NCI-H2196 treated with DMSO at 0.1 percent for 48 hours (cell line): ENCODE measurements around the gene OR2F2.

Source experiments
- DNase-seq: peaks from one replicate; lab custom pipeline; 2025; ENCODE audit not compliant: unreplicated experiment; lab: John Stamatoyannopoulos, UW

OR2F2 gene

DNA sequence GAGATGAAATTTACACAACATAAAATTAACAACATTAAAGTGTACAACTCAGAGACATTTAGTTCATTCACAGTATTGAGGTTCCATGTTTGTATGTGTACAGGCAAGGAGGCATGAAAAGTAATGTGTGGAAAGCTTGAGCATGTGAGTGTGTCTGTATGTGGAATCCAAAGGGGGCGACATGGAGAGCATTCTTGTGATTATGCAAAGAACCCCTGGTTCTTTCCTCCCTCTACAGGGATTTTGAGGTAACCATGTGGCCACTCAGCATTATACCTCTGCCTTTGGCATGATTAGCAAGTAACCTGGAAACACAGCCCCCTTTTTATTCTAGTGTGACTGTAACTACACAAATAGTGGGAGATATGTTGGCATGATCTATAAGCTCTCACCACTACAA lies 40.6 kb downstream of the OR2F2 start:
- DNase-seq, result no peak

DNA sequence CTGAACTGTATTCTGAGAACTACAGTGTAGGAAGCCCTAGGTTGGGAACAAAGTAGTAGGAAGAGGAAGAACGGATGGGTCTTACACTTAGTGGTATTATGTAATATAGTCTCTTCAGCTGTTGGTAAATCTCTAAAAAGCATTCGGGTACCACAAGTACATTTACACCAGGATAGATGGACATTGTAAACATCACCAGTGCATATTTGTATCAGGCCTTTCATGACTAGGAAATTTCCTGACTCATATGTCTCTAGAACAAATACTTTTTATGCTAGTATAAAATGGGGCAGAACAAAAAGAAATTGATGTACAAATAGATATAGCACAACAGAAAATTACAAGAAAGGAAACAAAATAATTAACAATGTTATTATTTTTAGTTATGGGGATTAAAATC lies 43.6 kb downstream of the OR2F2 start:
- DNase-seq, result no peak

DNA sequence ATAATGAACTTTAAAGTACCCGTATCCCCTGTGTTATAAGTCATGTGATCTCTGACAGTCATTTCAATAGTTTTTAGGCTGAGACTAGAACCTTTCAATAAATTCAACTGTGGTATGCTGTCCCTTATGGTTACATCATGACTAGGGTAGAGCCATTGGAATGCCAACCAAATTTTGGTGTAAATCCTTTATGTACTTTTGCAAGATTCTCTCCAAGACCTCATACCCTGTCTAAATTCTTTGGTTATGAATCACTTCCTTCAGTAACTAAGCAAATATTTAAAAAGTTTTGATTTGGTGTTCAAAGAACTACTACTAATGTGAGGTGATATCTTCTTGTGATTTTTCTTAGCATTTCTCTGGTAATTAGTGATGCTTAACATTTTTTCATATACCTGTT lies 44.3 kb downstream of the OR2F2 start:
- DNase-seq, result no peak

DNA sequence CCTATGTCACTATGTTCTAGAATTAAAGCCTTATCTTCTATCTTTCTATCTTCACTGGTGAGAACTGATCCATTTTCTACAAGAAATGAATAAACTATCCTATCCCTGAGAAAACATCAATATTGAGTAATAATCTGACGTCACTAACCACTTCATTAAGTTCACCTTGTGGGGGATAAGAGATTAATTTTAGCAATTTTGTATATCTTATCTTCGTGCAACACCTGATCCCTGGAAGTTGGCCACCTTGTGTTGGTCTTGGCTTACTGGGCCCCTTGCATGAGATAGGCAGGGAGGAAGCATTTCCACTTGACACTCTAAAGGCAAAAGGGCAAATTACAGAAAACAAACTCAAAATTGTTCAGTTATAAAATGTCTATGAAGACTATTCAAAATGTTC lies 45.0 kb downstream of the OR2F2 start:
- no peak for DNase-seq

DNA sequence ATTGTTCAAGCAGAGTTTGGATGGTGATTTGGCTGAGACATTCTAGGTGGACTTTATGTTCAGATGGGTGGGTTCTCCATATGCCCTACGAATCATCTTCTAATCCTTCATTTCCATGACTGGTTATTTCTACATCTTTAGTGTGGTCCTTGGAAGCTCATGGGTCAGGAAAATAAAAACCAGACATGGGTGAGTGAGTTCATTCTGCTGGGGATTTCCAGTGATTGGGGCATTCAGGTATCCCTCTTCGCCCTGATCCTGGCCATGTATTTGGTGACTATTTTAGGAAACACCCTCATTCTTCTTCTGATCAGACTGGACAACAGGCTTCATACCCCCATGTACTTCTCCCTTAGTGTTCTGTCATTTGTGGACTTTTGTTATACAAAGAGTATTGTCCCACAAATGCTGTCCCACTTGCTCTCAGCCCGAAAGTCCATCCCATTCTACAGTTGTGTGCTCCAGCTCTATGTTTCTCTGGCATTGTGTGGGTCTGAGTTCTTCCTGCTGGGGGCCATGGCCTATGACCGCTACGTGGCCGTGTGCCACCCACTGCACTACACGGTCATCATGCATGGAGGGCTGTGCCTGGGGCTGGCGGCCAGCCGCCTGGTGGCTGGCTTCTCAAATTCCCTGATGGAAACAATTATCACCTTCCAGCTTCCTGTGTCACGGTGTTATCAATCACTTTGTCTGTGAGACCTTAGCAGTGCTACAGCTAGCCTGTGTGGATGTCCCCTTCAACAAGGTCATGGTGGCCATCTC lies 45.9 kb downstream of the OR2F2 start:
- no peak for DNase-seq

DNA sequence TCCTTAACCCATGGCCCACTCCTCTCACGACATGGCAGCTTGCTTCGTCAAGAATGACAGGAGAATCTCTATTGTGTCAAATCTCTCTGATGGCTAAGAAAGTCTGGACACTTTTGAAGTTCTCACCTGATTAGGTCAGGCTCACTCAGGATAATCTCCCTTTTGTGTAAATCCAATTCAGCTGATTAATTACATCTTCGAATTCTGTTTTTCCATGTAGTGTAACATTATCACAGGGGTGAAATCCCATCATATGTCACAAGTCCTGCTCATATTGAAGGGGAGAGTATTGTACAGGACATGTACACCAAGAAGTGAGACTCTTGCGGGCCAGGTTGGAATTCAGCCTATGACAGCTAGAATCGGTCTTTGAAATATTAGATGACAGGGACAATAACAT lies 48.9 kb downstream of the OR2F2 start:
- no peak for DNase-seq
